GM21423 (cell line): ENCODE results near the gene MS4A10.
"Not testable (repeated sequence)": the region's sequence is repeated elsewhere in the genome, so short reads cannot be mapped to it uniquely, and the experiment has no call there.

ENCODE experiments used
- ATAC-seq: cut with Tn5 transposase; IDR thresholded peaks from one replicate; pipeline ENCODE4 v1.9.1; 2021; ENCODE audit warnings: mild to moderate bottlenecking, moderate library complexity; ENCODE audit not compliant: unreplicated experiment

The MS4A10 gene

DNA sequence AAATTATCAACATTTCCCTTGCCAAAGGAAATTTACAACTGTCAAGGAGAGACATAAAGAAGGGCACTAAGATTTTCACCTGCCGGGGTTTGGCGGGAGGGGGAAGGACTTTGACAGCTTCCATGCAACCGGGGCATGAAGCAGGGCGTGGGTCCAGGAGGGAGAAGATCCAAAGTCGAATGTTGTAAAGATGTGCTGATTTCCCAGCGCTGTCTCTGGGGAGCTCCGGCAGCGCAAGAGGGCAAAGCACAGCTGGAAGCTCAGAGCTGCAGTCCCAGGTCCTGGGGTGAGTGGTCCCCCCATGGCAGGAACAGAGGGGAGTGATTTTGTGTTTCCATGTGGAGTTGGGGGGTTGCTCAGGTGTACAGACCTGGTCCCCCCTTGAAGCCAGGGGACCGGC, at the start of gene MS4A10:
Gene MS4A10 (plus strand): TSS at position 198 of the 400 bp plus-strand sequence. CDS start 5,003 bp downstream, outside the sequence.
- no peak for ATAC-seq

DNA sequence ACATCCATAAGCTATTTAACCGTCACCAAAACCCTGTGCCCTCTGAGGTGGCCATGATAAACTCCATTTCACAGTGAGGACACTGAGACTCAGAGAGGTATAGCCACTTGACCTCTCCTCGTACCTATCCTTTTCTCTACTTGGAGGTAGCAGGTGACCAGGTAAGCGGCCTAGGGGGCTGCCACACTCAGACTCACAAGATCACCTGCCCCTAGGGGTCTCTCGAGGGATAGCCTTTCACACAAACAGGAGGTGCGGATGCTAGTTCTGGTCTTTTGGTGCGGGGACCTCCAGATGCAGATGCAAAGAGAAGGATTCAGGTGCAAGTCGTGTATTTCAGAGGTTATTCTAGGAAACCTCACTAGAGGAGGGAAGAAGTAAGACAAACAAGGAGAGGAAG, 46.0 kb upstream of the MS4A10 start:
- ATAC-seq: no peak

DNA sequence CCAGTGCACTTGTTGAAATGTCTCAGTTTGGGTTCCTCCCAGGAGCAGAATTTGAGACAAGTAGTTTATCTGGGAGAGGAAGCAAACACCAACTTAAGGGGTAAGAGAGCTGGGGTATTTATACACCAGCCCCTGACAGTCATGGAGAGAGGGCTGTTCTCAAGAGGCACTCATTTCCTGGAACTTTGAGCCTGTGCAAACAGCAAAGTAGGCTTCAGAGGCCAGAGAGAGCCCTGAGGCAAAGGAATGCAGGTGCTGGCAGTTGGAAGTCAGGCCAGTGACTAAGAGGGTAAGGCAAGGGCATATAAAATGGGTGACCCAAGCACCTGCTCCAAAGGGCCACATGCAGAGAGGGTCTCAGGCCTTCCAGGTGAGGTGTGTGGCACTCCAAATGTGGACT, 44.6 kb upstream of the MS4A10 start:
- ATAC-seq: no peak

DNA sequence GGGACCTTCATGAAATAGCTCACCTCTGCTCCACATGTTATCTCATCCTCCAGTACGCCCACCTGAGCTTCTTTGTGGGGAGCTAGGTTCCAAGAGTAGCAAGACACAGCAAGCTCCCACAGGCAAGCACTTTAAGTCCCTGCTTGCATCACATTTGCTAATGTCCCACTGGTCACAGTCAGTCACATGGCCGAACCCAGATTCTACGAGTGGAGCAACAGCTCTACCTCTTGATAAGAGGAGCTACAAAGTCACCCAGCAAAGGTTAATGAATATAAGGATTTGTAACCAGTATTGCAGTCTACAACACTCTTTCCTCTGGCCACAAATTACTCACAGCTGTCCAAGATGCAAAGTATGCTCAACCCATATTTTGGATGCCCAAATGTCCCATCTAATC, 43.7 kb upstream of the MS4A10 start:
- ATAC-seq: no peak

DNA sequence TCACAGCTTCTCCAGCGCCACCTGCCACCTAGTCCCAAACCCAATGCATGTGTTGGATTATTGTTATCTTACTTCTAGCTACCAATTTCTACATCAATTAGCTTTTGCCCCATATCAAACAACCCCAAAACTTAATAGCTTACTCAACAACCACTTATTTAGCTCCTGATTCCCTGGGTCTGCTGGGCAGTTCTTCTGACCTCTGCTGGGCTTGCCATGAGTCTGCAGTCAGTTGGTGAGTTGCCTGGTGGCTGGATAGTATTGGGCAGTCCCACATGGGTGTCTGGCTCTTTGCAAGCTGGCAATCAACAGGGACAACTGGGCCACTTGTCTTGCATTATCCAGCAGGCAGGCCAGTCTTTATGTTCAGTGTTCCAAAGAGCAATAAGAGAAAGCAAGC, 42.1 kb upstream of the MS4A10 start:
- no peak for ATAC-seq

DNA sequence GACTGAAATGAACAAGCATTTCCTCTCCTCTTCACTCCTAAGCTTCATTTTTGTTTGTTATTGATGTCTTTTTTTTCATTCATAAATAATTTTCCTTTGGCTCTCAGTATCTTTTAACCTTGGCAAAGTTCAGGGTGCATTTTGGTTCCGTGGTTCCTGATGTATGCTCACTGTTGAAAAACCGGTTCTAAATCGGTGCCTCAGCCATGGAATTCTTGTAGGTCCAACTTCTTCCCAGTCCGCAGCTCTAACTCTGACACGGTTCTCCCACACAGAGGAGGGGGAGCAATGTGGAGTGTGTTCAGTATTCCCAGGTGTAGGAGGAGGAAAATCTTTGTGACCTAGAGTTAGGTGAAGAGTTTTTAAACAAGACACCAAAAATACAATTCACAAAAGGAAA, 41.0 kb upstream of the MS4A10 start:
- ATAC-seq: no peak

DNA sequence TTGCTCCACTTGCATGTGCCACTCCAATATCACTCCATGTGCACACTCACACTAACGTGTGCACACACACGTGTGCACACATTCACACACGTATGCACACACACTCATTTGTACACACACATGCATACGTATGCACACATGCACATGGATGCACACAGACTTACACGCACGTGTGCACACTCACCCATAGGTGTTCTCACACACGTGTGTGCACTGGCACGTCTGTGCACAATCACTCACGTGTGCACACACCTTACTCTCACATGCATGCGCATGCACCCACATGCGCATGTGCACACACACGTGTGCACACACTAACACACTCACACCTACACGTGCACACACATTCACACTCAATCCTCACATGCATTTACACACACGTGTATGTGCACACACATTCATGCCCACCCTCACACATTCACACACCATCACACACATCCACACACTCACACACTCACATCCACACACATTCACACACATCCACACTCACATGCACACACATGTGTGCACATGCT, 37.7 kb upstream of the MS4A10 start:
- ATAC-seq: no peak

DNA sequence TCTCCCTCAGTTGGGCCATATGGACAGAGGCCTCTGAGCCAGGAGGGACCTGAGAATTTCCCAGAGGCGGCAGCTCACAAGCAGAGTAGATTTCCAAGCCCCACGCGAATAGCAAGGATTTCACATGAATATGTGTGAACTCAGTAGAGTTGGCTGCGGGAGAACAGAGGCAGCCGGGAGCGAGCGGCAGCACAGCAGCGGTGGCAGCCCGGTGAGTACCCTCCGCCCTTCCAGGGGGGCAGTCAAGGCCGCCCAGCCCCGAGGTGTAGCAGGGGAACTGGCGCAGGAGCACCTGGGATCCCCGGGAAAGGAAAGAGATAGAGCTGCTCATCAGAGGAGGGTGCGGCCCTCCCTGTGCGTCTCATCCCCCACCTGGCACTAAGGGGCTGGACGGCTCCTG, 36.9 kb upstream of the MS4A10 start:
- no peak for ATAC-seq

DNA sequence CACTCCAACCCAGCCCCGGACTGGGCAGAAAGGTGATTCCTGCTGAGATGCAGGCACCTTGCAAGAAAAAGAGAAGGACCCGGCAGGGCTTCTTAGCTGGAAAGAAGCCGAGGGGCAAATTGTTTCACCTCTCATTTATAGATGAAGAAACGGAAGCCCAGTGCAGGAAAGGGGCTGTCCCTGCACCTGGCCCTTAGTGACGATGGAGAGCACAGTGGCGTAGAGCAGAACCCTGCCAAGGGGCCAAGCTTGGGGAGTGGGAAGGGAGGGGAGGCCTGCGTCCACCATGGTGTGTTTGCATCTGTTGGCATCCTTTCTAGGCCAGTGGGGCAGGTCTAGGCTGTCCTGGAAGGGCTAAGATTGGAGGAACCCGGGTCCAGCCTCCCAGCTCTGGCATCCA, 36.3 kb upstream of the MS4A10 start:
- ATAC-seq: no peak

DNA sequence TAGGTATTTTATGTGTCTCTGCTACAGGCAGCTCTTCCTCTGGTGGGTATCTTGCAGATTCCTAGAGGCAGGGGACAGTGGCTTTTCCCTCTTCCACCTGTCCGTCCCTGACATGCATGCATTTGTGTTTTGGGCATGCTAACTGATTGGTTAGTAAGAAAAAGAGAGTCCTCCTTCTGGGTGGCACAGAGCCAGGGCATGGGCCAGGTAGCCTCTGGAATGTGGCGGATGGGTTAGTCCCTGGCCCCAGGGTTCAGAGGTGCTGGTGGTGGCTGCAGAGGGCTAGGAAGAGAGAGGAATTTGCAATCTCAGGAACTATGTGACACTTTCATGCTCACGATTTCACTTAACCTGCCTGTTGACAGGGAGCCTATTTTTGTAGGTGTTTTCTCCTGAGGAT, 34.2 kb upstream of the MS4A10 start:
- no peak for ATAC-seq

DNA sequence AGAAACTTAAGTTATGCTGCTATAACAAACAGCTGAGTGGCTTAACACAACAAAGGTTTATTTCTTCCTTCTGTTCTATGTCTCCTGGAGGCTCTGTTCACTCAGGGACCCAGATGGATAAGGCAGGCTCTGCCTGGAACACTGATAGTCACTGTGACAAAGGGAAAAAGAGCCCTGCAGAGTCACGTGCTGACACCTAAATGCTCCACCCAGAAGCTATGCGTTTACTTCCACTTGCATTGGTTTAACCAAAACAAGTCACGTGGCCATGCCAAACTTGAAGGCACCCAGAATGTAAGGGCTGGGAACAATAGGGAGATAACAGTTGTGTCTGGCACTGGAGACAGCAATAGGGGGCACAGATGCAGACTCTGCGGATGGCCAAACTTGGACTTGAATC, 31.8 kb upstream of the MS4A10 start:
- ATAC-seq: no peak

DNA sequence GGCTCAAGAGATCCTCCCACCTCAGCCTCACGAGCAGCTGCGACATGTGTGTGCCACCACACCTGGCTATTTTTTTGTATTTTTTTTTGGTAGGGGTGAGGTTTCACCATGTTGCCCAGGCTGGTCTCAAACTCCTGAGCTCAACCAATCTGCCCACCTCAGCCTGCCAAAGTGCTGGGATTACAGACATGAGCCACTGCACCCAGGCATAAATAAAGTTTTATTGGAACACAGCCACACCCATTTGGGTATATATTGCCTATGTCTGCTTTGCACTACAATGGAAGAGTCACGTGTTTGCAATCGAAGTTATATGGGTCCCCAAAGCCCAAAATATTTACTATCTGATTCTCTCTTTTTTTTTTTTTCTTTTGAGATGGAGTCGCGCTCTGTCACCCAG, 30.2 kb upstream of the MS4A10 start:
- no peak for ATAC-seq

DNA sequence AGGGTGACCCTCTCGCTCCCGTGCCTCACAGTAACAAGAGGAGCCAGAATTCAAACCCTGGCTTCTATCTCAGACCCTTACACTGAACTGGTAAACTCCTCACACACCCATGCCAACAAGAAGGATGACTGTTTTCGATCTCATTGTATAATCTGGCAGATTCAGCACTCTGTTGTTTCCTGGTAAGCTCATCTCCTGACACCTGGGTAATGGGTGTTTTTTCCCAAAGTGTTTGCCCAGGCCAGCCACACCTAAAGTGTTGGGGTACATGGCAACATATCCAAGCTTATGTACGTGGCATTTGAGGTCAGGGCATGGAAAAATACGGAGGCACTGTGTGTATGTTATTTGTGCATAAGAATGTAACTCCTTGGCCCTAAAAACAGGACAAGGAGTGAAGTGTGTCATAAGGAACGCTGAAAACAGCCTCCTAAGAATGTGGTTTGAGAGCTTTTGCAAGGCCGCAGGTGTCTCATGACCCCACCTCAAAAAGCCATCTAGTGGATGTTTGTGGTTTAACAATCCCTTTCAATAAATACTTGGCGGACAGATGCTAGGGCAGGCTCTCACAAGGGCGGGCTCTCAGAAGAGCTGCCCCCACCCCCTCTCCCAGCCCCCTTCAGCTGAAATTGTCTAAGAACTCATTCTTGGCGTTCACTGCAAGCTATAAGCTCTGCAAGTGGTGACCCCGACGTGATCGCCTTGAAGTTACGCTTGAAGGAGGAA, 28.7 kb upstream of the MS4A10 start, which contains the start of gene MS4A15:
Gene MS4A15 (plus strand): TSS at position 561 of the 726 bp plus-strand sequence. CDS start 6,867 bp downstream, outside the sequence.
- ATAC-seq: no peak

DNA sequence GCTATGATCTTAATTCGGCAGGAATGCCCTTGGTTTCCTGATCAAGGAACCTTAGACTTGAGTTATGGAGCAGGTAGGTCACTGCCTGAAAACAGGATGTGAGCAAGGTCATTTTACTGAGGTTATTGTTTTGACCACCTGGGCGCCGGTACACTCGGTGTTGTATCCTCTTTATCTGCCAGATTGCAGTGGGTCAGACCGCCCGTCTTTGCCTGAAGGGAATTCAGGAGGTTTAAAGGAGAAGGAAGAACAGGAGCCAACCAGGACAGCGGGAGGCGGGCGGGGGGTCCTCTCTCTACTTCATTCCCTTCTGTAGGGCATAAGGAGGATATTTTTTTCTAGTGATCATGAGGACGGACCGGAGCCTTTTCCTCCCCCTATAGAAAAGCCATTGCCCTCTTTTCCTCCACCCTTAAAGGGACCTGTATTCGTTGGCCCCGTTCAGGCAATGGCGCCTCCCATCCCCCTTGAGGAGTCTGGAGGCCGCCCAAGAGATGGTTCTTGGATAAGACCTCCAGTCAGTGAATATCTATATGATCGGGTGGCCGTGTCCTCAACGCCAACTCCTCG, 27.8 kb upstream of the MS4A10 start:
- ATAC-seq: no peak

DNA sequence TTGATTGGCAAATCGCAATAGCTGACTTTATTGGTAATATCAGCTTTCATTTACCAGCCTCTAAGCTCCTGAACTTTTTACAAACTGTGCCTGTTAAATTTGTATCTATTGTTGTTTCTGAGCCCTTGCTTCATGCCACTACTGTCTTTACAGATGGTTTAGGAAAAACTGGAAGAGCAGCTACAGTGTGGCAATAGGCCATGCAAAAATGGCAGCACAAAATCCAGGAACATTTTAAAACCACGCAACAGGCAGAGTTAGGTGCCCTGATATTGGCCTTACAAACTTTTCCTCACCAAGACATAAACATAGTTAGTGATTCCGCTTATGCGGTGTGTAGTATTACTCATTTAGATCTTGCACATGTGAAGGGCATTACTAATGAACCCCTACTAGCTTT, 26.5 kb upstream of the MS4A10 start:
- not testable (repeated sequence) for ATAC-seq

DNA sequence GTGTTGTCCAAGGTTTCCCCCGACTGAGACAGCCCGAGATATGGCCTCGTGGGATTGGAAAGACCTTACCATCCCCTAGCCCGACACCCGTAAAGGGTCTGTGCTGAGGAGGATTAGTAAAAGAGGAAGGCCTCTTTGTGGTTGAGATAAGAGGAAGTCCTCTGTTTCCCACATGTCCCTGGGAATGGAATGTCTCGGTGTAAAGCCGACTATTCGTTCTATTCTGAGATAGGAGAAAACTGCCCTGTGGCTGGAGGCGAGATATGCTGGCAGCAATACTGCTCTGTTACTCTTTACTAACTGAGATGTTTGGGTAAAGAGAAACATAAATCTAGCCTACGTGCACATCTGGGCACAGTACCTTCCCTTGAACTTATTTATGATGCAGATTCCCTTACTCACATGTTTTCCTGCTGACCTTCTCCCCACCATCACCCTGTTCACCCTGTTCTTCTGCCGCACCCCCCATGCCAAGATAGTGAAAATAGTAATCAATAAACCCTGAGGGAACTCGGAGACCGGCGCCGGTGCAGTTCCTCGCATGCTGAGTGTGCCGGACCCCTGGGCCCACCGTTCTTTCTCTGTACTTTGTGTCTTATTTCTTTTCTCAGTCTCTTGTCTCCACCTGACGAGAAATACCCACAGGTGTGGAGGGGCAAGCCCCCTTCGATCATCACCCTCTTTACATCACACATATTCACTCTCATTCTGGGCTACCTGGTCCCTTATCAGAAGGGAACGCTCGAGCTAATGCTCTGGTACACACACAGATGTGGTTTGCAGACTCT, 25.5 kb upstream of the MS4A10 start:
- not testable (repeated sequence) for ATAC-seq

DNA sequence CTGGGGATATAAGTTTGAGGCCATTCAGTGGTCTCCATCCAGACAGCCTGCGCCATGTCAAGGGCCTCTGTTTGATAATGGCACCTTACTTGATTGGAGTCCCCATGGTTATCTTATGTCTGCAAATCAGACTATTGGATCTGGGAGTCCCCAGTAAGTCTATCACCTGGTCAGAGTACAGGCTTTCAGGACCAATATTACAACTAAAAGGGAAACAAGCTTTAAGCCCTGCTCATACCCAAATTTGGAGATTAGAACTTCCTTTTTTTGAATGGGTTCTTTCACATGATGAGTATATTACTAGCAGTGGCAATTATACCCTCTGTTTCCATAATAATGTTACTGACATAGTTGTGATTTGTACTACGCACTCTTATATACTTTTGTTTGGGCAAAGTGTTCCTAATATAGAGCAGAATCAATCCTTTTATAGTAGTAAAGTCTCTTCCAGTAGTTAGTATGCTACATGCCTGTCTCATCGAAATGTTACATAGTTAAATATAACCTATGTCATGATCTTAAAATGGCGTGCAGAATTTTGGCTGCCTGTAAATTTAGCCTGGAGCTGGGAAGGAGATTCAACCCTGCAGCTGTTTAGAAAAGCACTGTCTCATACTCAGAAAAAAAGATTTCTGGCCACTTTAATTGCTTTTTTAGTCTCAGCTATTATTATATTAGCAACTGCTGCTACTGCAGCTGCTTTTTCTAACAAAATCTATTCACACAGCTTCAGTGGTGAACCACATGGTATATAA, 23.5 kb upstream of the MS4A10 start:
- ATAC-seq: no peak

DNA sequence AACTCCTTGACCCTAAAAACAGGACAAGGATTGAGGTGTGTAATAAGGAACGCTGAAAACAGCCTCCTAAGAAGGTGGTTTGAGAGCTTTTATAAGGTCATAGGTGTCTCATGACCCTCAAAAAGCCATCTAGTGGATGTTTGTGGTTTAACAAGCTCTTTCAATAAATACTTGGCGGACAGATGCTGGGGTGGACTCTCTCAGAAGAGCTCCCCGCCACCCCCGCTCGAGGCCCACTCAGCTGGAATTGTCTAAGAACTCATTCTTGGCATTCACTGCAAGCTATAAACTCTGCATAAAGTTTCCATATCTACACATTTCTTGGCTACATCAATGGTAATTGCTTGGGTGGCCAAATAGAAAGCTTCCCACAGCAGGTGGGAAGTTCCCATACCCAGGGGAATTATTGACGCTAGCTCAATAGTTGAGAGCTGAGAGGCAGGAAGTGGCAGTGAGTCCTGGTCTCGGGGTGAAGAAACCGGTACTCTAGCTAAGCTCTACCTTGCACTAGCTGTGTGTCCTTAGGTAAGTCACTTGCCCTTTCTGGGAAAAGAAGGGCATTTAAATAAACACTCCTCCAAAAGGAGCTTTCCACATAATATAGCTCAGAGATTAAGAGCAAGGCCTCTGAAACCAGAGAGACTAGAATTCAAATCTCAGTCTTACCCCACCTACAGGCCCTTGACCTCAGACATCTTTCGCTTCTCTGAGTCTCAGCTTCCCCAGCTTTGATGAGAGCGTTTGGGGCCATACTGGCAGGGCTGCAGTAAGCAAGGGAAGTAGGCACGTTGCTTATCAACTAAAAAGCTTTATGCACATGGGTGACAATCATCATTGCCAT, 22.1 kb upstream of the MS4A10 start:
- peak; percentile 65 for ATAC-seq

DNA sequence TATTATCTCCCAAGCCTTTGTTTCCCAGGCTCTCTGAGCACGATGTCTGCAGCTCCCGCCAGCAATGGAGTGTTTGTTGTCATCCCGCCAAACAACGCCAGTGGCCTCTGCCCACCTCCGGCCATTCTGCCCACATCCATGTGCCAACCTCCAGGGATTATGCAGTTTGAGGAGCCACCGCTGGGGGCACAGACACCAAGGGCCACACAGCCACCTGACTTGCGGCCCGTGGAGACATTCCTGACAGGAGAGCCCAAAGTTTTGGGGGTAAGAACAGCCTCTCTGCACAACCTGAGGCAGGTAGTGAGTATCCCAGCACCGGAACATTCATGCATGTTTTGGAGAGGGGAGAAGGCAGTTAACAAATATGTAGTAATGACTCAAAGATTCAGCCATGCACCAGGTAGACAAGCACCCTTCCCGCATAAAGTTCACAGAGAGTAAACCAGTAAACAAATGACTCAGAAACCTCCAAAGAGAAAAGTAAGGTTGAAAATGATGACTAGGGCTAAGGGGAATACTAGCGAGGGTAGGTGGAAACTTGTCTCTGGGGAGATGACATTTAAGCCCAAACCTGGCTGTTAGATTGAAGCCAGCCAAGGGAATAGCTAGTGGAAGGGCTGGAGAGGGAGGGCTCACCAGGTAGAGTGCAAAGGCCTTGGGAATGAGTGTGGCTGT, 21.3 kb upstream of the MS4A10 start:
- ATAC-seq: no peak

DNA sequence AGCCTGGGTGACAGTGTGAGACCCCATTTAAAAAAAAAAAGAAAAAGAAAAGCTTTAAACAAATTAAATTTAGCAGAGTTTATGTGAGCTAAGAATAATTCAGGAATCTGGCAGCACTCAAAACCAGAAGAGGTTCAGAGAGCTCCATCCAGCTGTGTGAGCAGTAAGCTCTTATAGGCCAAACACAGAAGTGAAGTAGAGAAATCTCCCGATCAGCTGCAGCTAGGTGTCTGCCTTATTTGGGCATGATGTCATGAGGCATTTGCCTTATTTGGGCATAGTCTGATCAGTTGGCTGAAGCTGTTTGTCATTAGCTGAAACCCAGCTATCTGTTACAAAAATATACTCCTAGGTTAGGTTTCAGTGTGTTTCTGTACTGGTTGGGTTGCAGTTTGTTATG, 20.3 kb upstream of the MS4A10 start:
- peak; percentile 35 for ATAC-seq
